HepG2 (cell line): ENCODE results near the gene SYT1. TPM values are rescaled to one million over a fixed set of nuclear protein-coding genes. Genes with fewer than 3 reads are reported as not detected.
"Not testable (repeated sequence)": the region's sequence is repeated elsewhere in the genome, so short reads cannot be mapped to it uniquely, and the experiment has no call there.

Experiments
- ATAC-seq: fragments of 200-7000 bp; cut with Tn5 transposase; 3 replicates; pipeline ENCODE4 v1.9.1; 2020; ENCODE audit warnings: mild to moderate bottlenecking, moderate library complexity
- BruUV-seq: library from RNA; stranded (reverse); fragments of 400-500 nt; replicated peaks from 2 replicates; lab custom pipeline; 2021; lab: Mats Ljungman, UMichigan
- CTCF ChIA-PET: fragments of 300-600 bp; formaldehyde crosslinking; extraction: SDS; loops from one replicate; lab custom pipeline; 2021; ENCODE audit warnings: low total read pairs, inconsistent platforms, low intra/inter-chr PET ratio; lab: Yijun Ruan, JAX
- POLR2A ChIA-PET: fragments of 350-600 bp; sonication (Branson Sonifier 250); formaldehyde crosslinking; loops from one replicate; lab custom pipeline; 2020; ENCODE audit warnings: antibody characterized with exemption, inconsistent platforms; lab: Yijun Ruan, JAX
- DNase-seq: peaks from one replicate; pipeline ENCODE4 v3.0.0-alpha.2; 2015; ENCODE audit warnings: low spot score
- FAIRE-seq: peaks from 3 replicates; lab custom pipeline; 2011; peaks lifted over from hg19 to GRCh38; lab: Jason Lieb, UNC
- H2AFZ ChIP-seq: one replicate; pipeline ENCODE4 v1.6.1; 2011; ENCODE audit warnings: low read length, inconsistent platforms
- H3K27ac ChIP-seq: fragments of 300-600 bp; 3 replicates; pipeline ENCODE4 v1.8.0; 2011; ENCODE audit warnings: mixed run types, mild to moderate bottlenecking, mixed read lengths, low read length, inconsistent platforms; ENCODE audit not compliant: insufficient read depth; ENCODE audit errors: extremely low read length
- H3K27me3 ChIP-seq, 2 experiments: fragments of 200-600 bp in 1 of 2; 2 replicates in 1 of 2; 3 replicates in 1 of 2; pipeline versions ENCODE4 v1.6.0 to v1.8.0; 2011; ENCODE audit warnings: low read length in 2 of 2, mild to moderate bottlenecking in 2 of 2, moderate library complexity in 2 of 2, inconsistent platforms in 1 of 2; ENCODE audit not compliant: insufficient read depth in 2 of 2, control insufficient read depth in 1 of 2
- H3K36me3 ChIP-seq, 2 experiments: fragments of 200-600 bp in 1 of 2; replicated peaks in 1 of 2; 2 replicates in 1 of 2; 3 replicates in 1 of 2; pipeline versions ENCODE4 v1.5.1 to v1.8.0; 2011; ENCODE audit warnings: low read length in 2 of 2, inconsistent platforms in 1 of 2; ENCODE audit not compliant: insufficient read depth in 2 of 2, control insufficient read depth in 1 of 2
- H3K4me1 ChIP-seq: 2 replicates; pipeline ENCODE4 v1.5.1; 2012; ENCODE audit warnings: low read length, inconsistent platforms; ENCODE audit not compliant: insufficient read depth
- H3K4me2 ChIP-seq: 2 replicates; pipeline ENCODE4 v1.6.0; 2011; ENCODE audit warnings: low read depth, low read length, inconsistent platforms
- H3K4me3 ChIP-seq, 3 experiments: fragments of 200-600 bp in 1 of 3; sonication (generic), shearing (Covaris generic) in 1 of 3; replicated peaks in 1 of 3; 2 replicates each; pipeline ENCODE4 v1.5.1; 2011 to 2016; ENCODE audit warnings: low read length in 3 of 3, inconsistent platforms in 2 of 3, low read depth in 2 of 3, mild to moderate bottlenecking in 2 of 3, control low read depth in 1 of 3, mixed read lengths in 1 of 3; ENCODE audit not compliant: insufficient read depth in 1 of 3
- H3K79me2 ChIP-seq: one replicate; pipeline ENCODE4 v1.6.1; 2011; ENCODE audit warnings: low read length, inconsistent platforms; ENCODE audit not compliant: insufficient read depth
- H3K9ac ChIP-seq: 2 replicates; pipeline ENCODE4 v1.6.0; 2011; ENCODE audit warnings: mild to moderate bottlenecking, low read depth, low read length, inconsistent platforms; ENCODE audit not compliant: insufficient read depth
- H3K9me3 ChIP-seq: 2 replicates; pipeline ENCODE4 v1.5.1; 2012; ENCODE audit warnings: mild to moderate bottlenecking, low read length
- H4K20me1 ChIP-seq: 2 replicates; pipeline ENCODE4 v1.6.0; 2011; ENCODE audit warnings: inconsistent platforms, mild to moderate bottlenecking, low read length, moderate library complexity; ENCODE audit not compliant: insufficient read depth
- ELF1 ChIP-seq: sonication (generic); formaldehyde crosslinking; IDR thresholded peaks from 2 replicates; pipeline ENCODE4 v1.4.0; 2020; ENCODE audit warnings: missing genetic modification reagents
- KDM5A ChIP-seq: fragments of 200-600 bp; sonication (generic); IDR thresholded peaks from 2 replicates; pipeline ENCODE4 v1.7.0; 2018; ENCODE audit warnings: antibody characterized with exemption, mild to moderate bottlenecking, low read length, borderline replicate concordance
- KMT2A ChIP-seq: sonication (generic); formaldehyde crosslinking; IDR thresholded peaks from 2 replicates; pipeline ENCODE4 v1.4.0; 2020; ENCODE audit warnings: missing genetic modification reagents
- MTF1 ChIP-seq: sonication (generic); formaldehyde crosslinking; IDR thresholded peaks from 2 replicates; pipeline ENCODE4 v1.5.0; 2020; ENCODE audit warnings: missing genetic modification reagents
- PAX8 ChIP-seq: sonication (generic); formaldehyde crosslinking; IDR thresholded peaks from 2 replicates; pipeline ENCODE4 v1.8.0; 2022; ENCODE audit warnings: mild to moderate bottlenecking, missing genetic modification reagents, borderline replicate concordance
- RFX5 ChIP-seq: IDR thresholded peaks from 2 replicates; pipeline ENCODE4 v1.6.1; 2011; ENCODE audit warnings: low read depth, low read length, improper control_type of control experiment
- TCF7L2 ChIP-seq: IDR thresholded peaks from 2 replicates; pipeline ENCODE4 v1.6.1; 2011; ENCODE audit warnings: mild to moderate bottlenecking, low read depth, low read length, moderate library complexity
- U2AF2 ChIP-seq: fragments of 200-400 bp; formaldehyde crosslinking; IDR thresholded peaks from 2 replicates; pipeline ENCODE4 v1.6.1; 2017; ENCODE audit warnings: low read depth, mild to moderate bottlenecking, low read length
- ZBTB38 ChIP-seq: sonication (generic); formaldehyde crosslinking; IDR thresholded peaks from 2 replicates; pipeline ENCODE4 v1.5.1; 2020; ENCODE audit warnings: mild to moderate bottlenecking, missing genetic modification reagents
- ZNF672 ChIP-seq: sonication (generic); formaldehyde crosslinking; IDR thresholded peaks from 2 replicates; pipeline ENCODE4 v1.8.1; 2022; ENCODE audit warnings: missing genetic modification reagents
- WGBS: methylation state at CpG from one replicate; pipeline ENCODE4 v1.1.6; 2017; ENCODE audit warnings: low lambda C conversion rate; 5-methylcytosine and 5-hydroxymethylcytosine counted together
- in situ Hi-C: cut with HindIII; loops from 2 replicates; pipeline ENCODE4 v1.10.0; 2017; ENCODE audit warnings: low pct_unique_long_range_greater_than_20kb; ENCODE audit not compliant: extremely low pct_ligation_motif_present
- intact Hi-C: fragments of 100-400 bp; cut with micrococcal nuclease; formaldehyde crosslinking; loops from one replicate; pipeline ENCODE4 v1.10.0; 2022; ENCODE audit not compliant: unreplicated experiment
- polyA plus RNA-seq, 8 experiments: library from polyadenylated mRNA; depleted of rRNA in 3 of 8; stranded (reverse) in 7 of 8; unstranded in 1 of 8; fragments of >200 nt; fragmentation: Illumina TruSeq in 4 of 8; extraction: Trizol in 4 of 8; gene quantifications; 2 replicates each; pipeline versions ENCODE4 v1.2.1 to v1.2.3, GENCODE V29; 2011 to 2016; ENCODE audit warnings: low read depth in 4 of 8, missing spikeins in 1 of 8, mixed read lengths in 1 of 8; ENCODE audit not compliant: insufficient read depth in 1 of 8
- total RNA-seq, 5 experiments: library from RNA; depleted of rRNA; stranded (reverse); fragments of >200 nt; fragmentation: Illumina TruSeq; extraction: Trizol; gene quantifications; 2 replicates each; pipeline ENCODE4 v1.2.3, GENCODE V29; 2016; ENCODE audit warnings: low read depth in 1 of 5

The SYT1 gene
- total and polyA plus RNA-seq, 2 of the 13 experiments (the other 11 are each of a cell fraction or from before 2014, with no cell fraction given) = not detected

- no peak for DNase-seq
- ATAC-seq = no peak
- POLR2A ChIA-PET = no interaction called here
- Histone ChIP-seq H4K20me1 (no peaks in the 10 kb centered on the region), H3K4me2 (no peak overlapping the region), H3K4me1 (no peaks in the 10 kb centered on the region), H3K27ac (no peak overlapping the region), H3K9me3 (no peaks in the 10 kb centered on the region), H3K4me3 (no peak overlapping the region), H3K27me3 (no peaks in the 10 kb centered on the region), H3K79me2 (no peaks in the 10 kb centered on the region), H3K36me3 (no peaks in the 10 kb centered on the region), H3K9ac (no peak overlapping the region), H2AFZ (no peak overlapping the region)
- intact Hi-C loops (no loop called here), in situ Hi-C loops (no loop called here)
- 2% methylated on average over 6 of the region's 6 CpGs for WGBS
- no peak for FAIRE-seq
- no TSS peak for BruUV-seq
- CTCF ChIA-PET = no interaction called here
- TF ChIP-seq RFX5 = no peak
- no peak for TF ChIP-seq KMT2A (CRISPR knock-in tag)
- no peak for TF ChIP-seq ZNF672
- no peak for TF ChIP-seq KDM5A
- TF ChIP-seq ELF1 = no peak
- TF ChIP-seq MTF1 (CRISPR knock-in tag) = no peak
- TF ChIP-seq TCF7L2 = no peak
- no peak for TF ChIP-seq U2AF2
- TF ChIP-seq PAX8 = no peak
- no peak for TF ChIP-seq ZBTB38 (CRISPR knock-in tag)
Measured at GRCh38 chr12:78835493-78835892, 29.1 kb upstream of the SYT1 start.

GRCh38 chr12:78840518-78841019 is 24.0 kb upstream of the SYT1 start:
- WGBS = 41% methylated on average over 7 of the region's 7 CpGs
- H3K27me3 ChIP-seq, intact Hi-C loops, POLR2A ChIA-PET, H3K4me1 ChIP-seq, H3K36me3 ChIP-seq, BruUV-seq, H3K4me3 ChIP-seq, H2AFZ ChIP-seq, H3K9me3 ChIP-seq, in situ Hi-C loops, CTCF ChIA-PET, H3K27ac ChIP-seq, H3K9ac ChIP-seq, H4K20me1 ChIP-seq, FAIRE-seq, H3K79me2 ChIP-seq, H3K4me2 ChIP-seq, DNase-seq, ATAC-seq: not testable (repeated sequence)
